ENCODE data around the gene SNX20.

DNA sequence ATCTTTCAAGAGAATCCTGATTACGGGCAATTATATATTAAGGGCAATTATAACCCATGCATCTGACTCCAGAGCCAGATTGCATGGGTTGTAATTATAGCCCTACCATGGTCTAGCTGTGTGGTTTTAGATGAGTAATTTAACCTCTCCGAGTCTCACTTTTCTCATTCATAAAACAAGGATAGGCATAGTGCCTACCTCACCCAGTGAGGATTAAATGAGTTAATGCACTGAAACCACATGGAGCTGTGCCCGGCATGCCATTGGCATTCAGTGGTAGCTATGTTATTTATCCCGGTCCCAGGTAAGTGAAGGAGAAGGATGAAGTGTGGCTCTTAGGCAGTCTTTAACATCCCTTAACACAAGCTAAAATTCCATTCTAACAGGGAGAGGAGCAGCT lies 6.3 kb downstream of the SNX20 start:
- TF ChIP-seq MAZ (IDR thresholded peaks at IDR 0.05; ENCODE audit: borderline replicate concordance, low read depth, low read length), result no peak
- TF ChIP-seq RCOR1 (IDR thresholded peaks at IDR 0.05; ENCODE audit: insufficient replicate concordance, low read length), result no peak
- no peak for TF ChIP-seq RAD21 (IDR thresholded peaks at IDR 0.05; ENCODE audit: low read length)

Data from IMR-90 (cell line).